Activated naive CD8-positive, alpha-beta T cell treated with anti-CD3 and anti-CD28 coated beads, Interleukin-2, amount 50 U/mL, for 24 hours (primary cell): ENCODE measurements around the gene TACR1.
"Not testable (repeated sequence)": the region's sequence is repeated elsewhere in the genome, so short reads cannot be mapped to it uniquely, and the experiment has no call there.

ENCODE experiments used
- ATAC-seq: fragments of 150-1000 bp; cut with Tn5 transposase; one replicate; pipeline ENCODE4 v1.10.0; 2021
- DNase-seq: peaks from one replicate; pipeline ENCODE4 v3.0.0; 2021
- H3K27ac Mint-ChIP-seq: one replicate; pipeline ENCODE4 v1.8.0; 2021; ENCODE audit warnings: mild to moderate bottlenecking, mixed read lengths
- H3K27me3 Mint-ChIP-seq: one replicate; pipeline ENCODE4 v1.8.0; 2021; ENCODE audit warnings: mixed read lengths
- H3K36me3 Mint-ChIP-seq: one replicate; pipeline ENCODE4 v1.8.0; 2021; ENCODE audit warnings: low read depth, mixed read lengths
- H3K4me1 Mint-ChIP-seq: one replicate; pipeline ENCODE4 v1.8.0; 2021; ENCODE audit warnings: mixed read lengths
- H3K4me3 Mint-ChIP-seq: one replicate; pipeline ENCODE4 v1.8.0; 2021; ENCODE audit warnings: mild to moderate bottlenecking, moderate library complexity, mixed read lengths
- H3K9me3 Mint-ChIP-seq: one replicate; pipeline ENCODE4 v1.8.0; 2021; ENCODE audit warnings: mixed read lengths

The TACR1 gene

DNA sequence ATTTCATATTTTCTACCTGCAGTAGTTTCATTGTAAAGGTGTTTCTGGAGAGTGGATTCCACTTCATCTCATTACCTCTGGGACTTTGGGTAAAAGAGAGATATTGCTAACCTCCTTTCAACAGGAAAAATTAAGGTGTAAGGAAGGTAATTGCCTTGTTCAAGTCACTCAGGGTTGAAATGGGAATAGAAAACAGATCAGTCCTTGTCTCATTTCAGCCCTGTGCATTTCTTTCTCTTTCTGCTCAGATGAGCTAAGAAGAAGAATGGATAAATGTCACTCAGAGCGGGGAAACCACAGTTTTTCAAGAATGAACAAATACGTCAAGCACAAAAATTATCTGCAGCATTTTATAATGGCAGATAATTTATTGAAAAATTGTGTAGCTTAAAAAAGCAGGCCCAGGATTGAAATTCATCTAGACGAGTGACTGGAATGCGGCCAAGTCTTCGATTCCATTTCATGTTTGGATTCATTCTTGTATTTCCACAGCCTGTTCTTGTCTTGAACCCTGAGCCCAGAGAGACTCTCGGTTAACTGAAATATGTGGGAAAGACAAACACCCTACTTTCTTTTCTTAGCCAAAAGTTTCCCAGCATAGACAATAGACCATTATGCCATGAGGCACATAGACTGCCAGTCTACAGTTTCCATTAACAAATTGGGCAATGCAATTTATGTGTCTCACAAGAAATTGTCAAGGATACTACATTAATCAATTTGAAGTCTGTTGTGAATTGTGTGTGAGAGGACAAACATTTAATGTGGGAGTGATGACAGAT lies 133.0 kb downstream of the TACR1 start:
- DNase-seq, result no peak
- H3K4me3 Mint-ChIP-seq, result no peak overlapping the region
- no peaks in the 10 kb centered on the region for H3K27me3 Mint-ChIP-seq
- H3K4me1 Mint-ChIP-seq, result no peaks in the 10 kb centered on the region
- no peak for ATAC-seq
- no peaks in the 10 kb centered on the region for H3K36me3 Mint-ChIP-seq
- H3K9me3 Mint-ChIP-seq, result no peaks in the 10 kb centered on the region
- H3K27ac Mint-ChIP-seq, result no peak overlapping the region

- no peaks in the 10 kb centered on the region for H3K27me3 Mint-ChIP-seq
- no peak for DNase-seq
- no peaks in the 10 kb centered on the region for H3K9me3 Mint-ChIP-seq
- no peak overlapping the region for H3K27ac Mint-ChIP-seq
- H3K36me3 Mint-ChIP-seq, result no peaks in the 10 kb centered on the region
- H3K4me1 Mint-ChIP-seq, result no peaks in the 10 kb centered on the region
- ATAC-seq, result no peak
- no peak overlapping the region for H3K4me3 Mint-ChIP-seq
Observed at GRCh38 chr2:75065402-75066008, 133.8 kb downstream of the TACR1 start.

GRCh38 chr2:75064691-75065396 lies 134.5 kb downstream of the TACR1 start:
- no peaks in the 10 kb centered on the region for H3K4me1 Mint-ChIP-seq
- no peaks in the 10 kb centered on the region for H3K27me3 Mint-ChIP-seq
- DNase-seq, result peak; percentile 59
- H3K4me3 Mint-ChIP-seq, result no peak overlapping the region
- no peaks in the 10 kb centered on the region for H3K36me3 Mint-ChIP-seq
- H3K9me3 Mint-ChIP-seq, result no peaks in the 10 kb centered on the region
- no peak for ATAC-seq
- no peak overlapping the region for H3K27ac Mint-ChIP-seq

GRCh38 chr2:75063906-75064305 lies 135.4 kb downstream of the TACR1 start:
- DNase-seq, result no peak
- no peaks in the 10 kb centered on the region for H3K9me3 Mint-ChIP-seq
- H3K27ac Mint-ChIP-seq, result no peak overlapping the region
- ATAC-seq, result no peak
- no peak overlapping the region for H3K4me3 Mint-ChIP-seq
- no peaks in the 10 kb centered on the region for H3K4me1 Mint-ChIP-seq
- H3K36me3 Mint-ChIP-seq, result no peaks in the 10 kb centered on the region
- H3K27me3 Mint-ChIP-seq, result no peaks in the 10 kb centered on the region

DNA sequence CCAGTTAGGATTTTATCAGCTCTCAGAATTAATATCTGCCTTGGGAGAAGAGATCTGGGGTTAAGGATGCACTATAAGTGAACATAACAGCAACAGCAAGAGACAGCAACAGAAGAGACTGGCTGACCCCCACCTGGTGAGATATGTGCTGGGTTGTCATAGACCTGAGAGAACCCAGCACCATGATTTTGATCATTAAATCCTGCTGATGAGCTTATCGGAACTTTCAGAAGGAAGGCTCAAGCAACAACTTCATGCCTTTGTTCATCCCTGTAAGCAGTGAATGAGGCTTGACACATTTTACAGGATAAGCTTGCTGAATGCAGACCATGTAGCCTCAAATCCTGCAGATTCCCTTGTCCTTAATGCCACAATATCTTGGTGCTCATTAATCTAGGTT lies 140.9 kb downstream of the TACR1 start:
- Mint-ChIP-seq H3K36me3 (no peaks in the 10 kb centered on the region), H3K27me3 (no peaks in the 10 kb centered on the region), H3K9me3 (no peaks in the 10 kb centered on the region), H3K27ac (no peak overlapping the region), H3K4me3 (no peak overlapping the region), H3K4me1 (no peaks in the 10 kb centered on the region)
- ATAC-seq, result no peak
- DNase-seq, result no peak

DNA sequence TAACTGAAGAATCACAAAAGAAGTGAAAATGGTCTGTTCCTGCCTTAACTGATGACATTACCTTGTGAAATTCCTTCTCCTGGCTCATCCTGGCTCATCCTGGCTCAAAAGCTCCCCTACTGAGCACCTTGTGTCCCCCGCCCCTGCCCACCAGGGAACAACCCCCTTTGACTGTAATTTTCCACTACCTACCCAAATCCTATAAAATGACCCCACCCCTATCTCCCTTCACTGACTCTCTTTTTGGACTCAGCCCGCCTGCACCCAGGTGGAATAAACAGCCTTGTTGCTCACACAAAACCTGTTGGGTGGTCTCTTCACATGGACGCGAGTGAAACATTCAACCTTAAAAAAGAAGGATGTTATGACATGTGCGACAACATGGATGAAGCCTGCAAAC lies 142.2 kb downstream of the TACR1 start:
- not testable (repeated sequence) for ATAC-seq, H3K9me3 Mint-ChIP-seq, H3K4me1 Mint-ChIP-seq, H3K27ac Mint-ChIP-seq, H3K4me3 Mint-ChIP-seq, H3K27me3 Mint-ChIP-seq, DNase-seq, H3K36me3 Mint-ChIP-seq

DNA sequence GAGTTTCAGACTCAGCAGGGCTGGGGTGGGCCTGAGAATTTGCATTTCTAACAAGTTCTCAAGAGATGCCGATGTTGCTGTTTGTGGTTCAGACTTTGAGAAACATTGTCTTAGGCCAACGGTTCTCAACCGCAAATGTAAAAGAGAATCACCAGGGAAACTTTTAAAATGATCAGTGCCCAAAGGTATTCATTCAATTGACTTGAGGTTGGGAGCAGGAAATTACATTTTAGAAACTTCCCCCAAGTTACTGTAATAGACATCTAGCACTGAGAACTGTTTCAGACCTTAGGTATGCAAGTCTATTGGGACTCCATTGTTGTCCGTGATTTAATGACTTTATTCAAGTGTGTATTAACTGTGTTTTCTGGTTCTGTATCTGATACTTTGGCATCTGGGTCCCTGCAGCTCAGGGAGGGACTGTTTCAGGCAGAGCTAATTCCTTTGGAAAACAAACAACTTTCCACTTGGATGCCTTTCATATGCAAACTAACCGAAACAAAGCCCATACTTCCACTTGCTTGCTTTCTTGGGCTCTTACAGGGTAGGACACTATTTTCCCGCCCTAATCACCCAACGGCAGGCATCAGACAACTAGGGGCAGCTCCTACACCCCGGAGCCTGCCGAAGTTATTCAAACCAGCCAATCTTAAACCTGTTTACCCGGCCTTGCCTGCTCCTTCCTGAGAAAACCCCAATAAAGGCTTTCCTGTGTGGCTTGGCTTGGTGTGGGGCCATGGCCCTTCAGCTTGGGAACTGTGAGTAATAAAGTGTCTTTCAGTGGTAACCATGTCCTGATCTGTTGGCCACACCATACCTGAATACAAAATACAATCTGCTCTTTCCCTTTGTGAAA lies 143.3 kb downstream of the TACR1 start:
- no peak for ATAC-seq
- no peaks in the 10 kb centered on the region for H3K9me3 Mint-ChIP-seq
- H3K36me3 Mint-ChIP-seq, result no peaks in the 10 kb centered on the region
- H3K27me3 Mint-ChIP-seq, result no peaks in the 10 kb centered on the region
- no peaks in the 10 kb centered on the region for H3K4me1 Mint-ChIP-seq
- H3K27ac Mint-ChIP-seq, result no peak overlapping the region
- no peak overlapping the region for H3K4me3 Mint-ChIP-seq
- DNase-seq, result no peak

DNA sequence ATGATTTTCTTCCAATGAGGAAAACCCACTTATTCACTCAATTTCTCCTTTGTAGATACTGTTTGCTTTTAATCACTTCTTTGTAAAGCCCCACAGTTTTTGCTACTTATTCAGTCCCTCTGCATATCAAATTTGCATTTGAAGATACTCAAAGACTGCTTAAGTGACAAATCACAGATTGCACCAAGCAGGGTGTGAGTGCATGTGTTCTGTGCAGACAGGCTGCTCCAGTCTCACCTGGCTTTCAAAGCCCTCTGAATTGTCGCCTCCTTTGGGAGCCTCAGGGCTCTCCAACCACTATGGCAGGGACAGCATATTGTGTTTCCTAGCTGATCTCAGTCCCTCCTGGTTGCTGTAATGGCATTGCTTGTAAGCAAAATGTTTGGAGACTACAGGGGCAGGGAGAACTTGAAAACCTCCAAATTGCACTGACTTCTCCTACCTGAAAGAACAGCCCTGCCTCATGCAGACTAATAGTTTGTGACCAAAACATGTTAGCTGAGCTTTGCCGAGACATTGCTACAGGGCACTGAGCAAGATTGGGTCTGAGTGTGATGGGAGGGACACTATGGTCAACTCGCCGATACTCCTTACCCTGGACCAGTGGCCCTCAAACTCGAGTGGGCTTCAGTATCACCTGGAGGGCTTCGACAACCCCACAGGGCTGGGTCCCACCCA lies 144.0 kb downstream of the TACR1 start:
- no peak overlapping the region for H3K27ac Mint-ChIP-seq
- no peaks in the 10 kb centered on the region for H3K4me1 Mint-ChIP-seq
- ATAC-seq (no peak), DNase-seq (no peak)
- H3K4me3 Mint-ChIP-seq, result no peak overlapping the region
- no peaks in the 10 kb centered on the region for H3K27me3 Mint-ChIP-seq
- H3K9me3 Mint-ChIP-seq, result no peaks in the 10 kb centered on the region
- no peaks in the 10 kb centered on the region for H3K36me3 Mint-ChIP-seq

GRCh38 chr2:75054296-75054695 lies 145.0 kb downstream of the TACR1 start:
- Mint-ChIP-seq H3K4me1 (no peaks in the 10 kb centered on the region), H3K27ac (no peak overlapping the region), H3K9me3 (no peaks in the 10 kb centered on the region)

GRCh38 chr2:75053484-75054112 lies 145.7 kb downstream of the TACR1 start:
- no peak overlapping the region for H3K4me3 Mint-ChIP-seq
- H3K4me1 Mint-ChIP-seq, result no peaks in the 10 kb centered on the region
- no peak overlapping the region for H3K27ac Mint-ChIP-seq
- ATAC-seq (peak; percentile 68), DNase-seq (no peak)
- no peaks in the 10 kb centered on the region for H3K36me3 Mint-ChIP-seq
- no peaks in the 10 kb centered on the region for H3K27me3 Mint-ChIP-seq
- no peaks in the 10 kb centered on the region for H3K9me3 Mint-ChIP-seq

More at GRCh38 chr2:75054296-75054695, 145.0 kb downstream of the TACR1 start:
- Mint-ChIP-seq H3K4me3 (no peak overlapping the region), H3K27me3 (no peaks in the 10 kb centered on the region), H3K36me3 (no peaks in the 10 kb centered on the region)
- DNase-seq (no peak), ATAC-seq (no peak)

- H3K27me3 Mint-ChIP-seq, result no peaks in the 10 kb centered on the region
- no peaks in the 10 kb centered on the region for H3K4me1 Mint-ChIP-seq
- no peak overlapping the region for H3K4me3 Mint-ChIP-seq
- no peak overlapping the region for H3K27ac Mint-ChIP-seq
- no peaks in the 10 kb centered on the region for H3K36me3 Mint-ChIP-seq
- no peaks in the 10 kb centered on the region for H3K9me3 Mint-ChIP-seq
- ATAC-seq (no peak), DNase-seq (no peak)
Observed at GRCh38 chr2:75047992-75048625, 151.2 kb downstream of the TACR1 start.

- Mint-ChIP-seq H3K9me3 (no peaks in the 10 kb centered on the region), H3K27me3 (no peaks in the 10 kb centered on the region), H3K36me3 (no peaks in the 10 kb centered on the region), H3K4me1 (no peaks in the 10 kb centered on the region), H3K4me3 (no peak overlapping the region), H3K27ac (no peak overlapping the region)
- no peak for DNase-seq
- ATAC-seq, result no peak
Observed at GRCh38 chr2:75047189-75047991, 151.9 kb downstream of the TACR1 start.
